ENCODE data around the gene MKNK2. TPM values are rescaled to one million over a fixed set of nuclear protein-coding genes. Genes with fewer than 3 reads are reported as not detected.
A peak's percentile ranks its signal among the peaks of the same experiment; 100 is the strongest.
"Not testable (repeated sequence)": the region's sequence is repeated elsewhere in the genome, so short reads cannot be mapped to it uniquely, and the experiment has no call there.

Gene MKNK2
- total RNA-seq, 2 experiments from 2014 or later = 196 to 201 TPM

GRCh38 chr19:2087621-2088100 is 36.6 kb upstream of the MKNK2 start:
- DNase-seq = peak; percentile 58
- H3K27ac Mint-ChIP-seq = peak overlapping the region; percentile 90
- ATAC-seq = peak; percentile 12
- CTCF ChIA-PET = interaction anchor here (0.6 to 2.2 kb wide), 13 partner anchors 8 to 374 kb away, joined by 3 to 8 read pairs (median 4); partner anchors contain the start of genes AP3D1 and MOB3A
- H3K4me3 Mint-ChIP-seq = peak overlapping the region; percentile 44
- H3K4me1 Mint-ChIP-seq = peaks cover 67% of the 10 kb centered on the region
- H3K9me3 Mint-ChIP-seq (ENCODE audit: low read depth) = no peaks in the 10 kb centered on the region
- no peaks in the 10 kb centered on the region for H3K27me3 Mint-ChIP-seq
- peaks cover 38% of the 10 kb centered on the region for H3K36me3 Mint-ChIP-seq

GRCh38 chr19:2086695-2087620 is 35.9 kb upstream of the MKNK2 start:
- Mint-ChIP-seq H3K36me3 (peaks cover 45% of the 10 kb centered on the region), H3K4me1 (peaks cover 63% of the 10 kb centered on the region), H3K4me3 (peak overlapping the region; percentile 44), H3K27ac (peak overlapping the region; percentile 90)
- not testable (repeated sequence) for DNase-seq; H3K9me3 Mint-ChIP-seq (ENCODE audit: low read depth); H3K27me3 Mint-ChIP-seq; ATAC-seq
- CTCF ChIA-PET = interaction anchor here (0.8 to 2.2 kb wide), 9 partner anchors 9 to 212 kb away, joined by 3 to 8 read pairs (median 4); partner anchors contain the start of genes AP3D1 and MOB3A

- ATAC-seq = peak; percentile 59
- CTCF ChIA-PET = interaction anchor here (0.8 to 4.5 kb wide), 8 partner anchors 9 to 188 kb away, joined by 3 to 50 read pairs (median 4); partner anchors contain the start of genes MKNK2 and MOB3A
- DNase-seq = peak; percentile 98
- peak overlapping the region; percentile 99 for H3K4me3 Mint-ChIP-seq
- H3K27me3 Mint-ChIP-seq = no peaks in the 10 kb centered on the region
- H3K4me1 Mint-ChIP-seq = peaks cover 64% of the 10 kb centered on the region
- H3K9me3 Mint-ChIP-seq (ENCODE audit: low read depth) = no peaks in the 10 kb centered on the region
- H3K27ac Mint-ChIP-seq = peak overlapping the region; percentile 98
- peaks cover 55% of the 10 kb centered on the region for H3K36me3 Mint-ChIP-seq
Observed at GRCh38 chr19:2084993-2085720, 34.1 kb upstream of the MKNK2 start.

- DNase-seq (peak; percentile 90), ATAC-seq (peak; percentile 38)
- Mint-ChIP-seq H3K9me3 (ENCODE audit: low read depth) (no peaks in the 10 kb centered on the region), H3K27ac (peak overlapping the region; percentile 98), H3K27me3 (no peaks in the 10 kb centered on the region), H3K4me1 (peaks cover 58% of the 10 kb centered on the region), H3K4me3 (peak overlapping the region; percentile 99), H3K36me3 (peaks cover 68% of the 10 kb centered on the region)
- CTCF ChIA-PET = interaction anchor here (0.5 to 4.8 kb wide), 12 partner anchors 7 to 209 kb away, joined by 3 to 50 read pairs (median 6); partner anchors contain the start of genes IZUMO4, MKNK2 and MOB3A
Observed at GRCh38 chr19:2083174-2083854, 32.3 kb upstream of the MKNK2 start.

- DNase-seq (peak; percentile 83), ATAC-seq (peak; percentile 40)
- Mint-ChIP-seq H3K27ac (peak overlapping the region; percentile 98), H3K36me3 (peaks cover 76% of the 10 kb centered on the region), H3K4me1 (peaks cover 47% of the 10 kb centered on the region), H3K9me3 (ENCODE audit: low read depth) (no peaks in the 10 kb centered on the region), H3K27me3 (no peaks in the 10 kb centered on the region), H3K4me3 (peak overlapping the region; percentile 99)
- CTCF ChIA-PET = interaction anchor here (1.1 to 4.8 kb wide), 8 partner anchors 9 to 154 kb away, joined by 3 to 50 read pairs (median 4); partner anchors contain the start of gene MOB3A
Observed at GRCh38 chr19:2081873-2082810, 31.1 kb upstream of the MKNK2 start.

- Mint-ChIP-seq H3K4me1 (peaks cover 41% of the 10 kb centered on the region), H3K27me3 (no peaks in the 10 kb centered on the region), H3K9me3 (ENCODE audit: low read depth) (no peaks in the 10 kb centered on the region), H3K27ac (peak overlapping the region; percentile 98), H3K36me3 (peaks cover 85% of the 10 kb centered on the region), H3K4me3 (peak overlapping the region; percentile 52)
- CTCF ChIA-PET = interaction anchor here (4.8 kb wide), 1 partner anchor 11 kb away, joined by 31 read pairs; no protein-coding TSS in a partner anchor
- ATAC-seq (no peak), DNase-seq (no peak)
Observed at GRCh38 chr19:2080336-2080988, 29.4 kb upstream of the MKNK2 start.

- Mint-ChIP-seq H3K4me1 (peaks cover 40% of the 10 kb centered on the region), H3K4me3 (peak overlapping the region; percentile 52), H3K27ac (peak overlapping the region; percentile 56), H3K36me3 (peaks cover 82% of the 10 kb centered on the region), H3K9me3 (ENCODE audit: low read depth) (no peaks in the 10 kb centered on the region), H3K27me3 (no peaks in the 10 kb centered on the region)
- ATAC-seq (no peak), DNase-seq (no peak)
- CTCF ChIA-PET = interaction anchor here (4.8 kb wide), 1 partner anchor 11 kb away, joined by 31 read pairs; no protein-coding TSS in a partner anchor
Observed at GRCh38 chr19:2079865-2080301, 28.8 kb upstream of the MKNK2 start.

GRCh38 chr19:2079076-2079864 is 28.2 kb upstream of the MKNK2 start:
- Mint-ChIP-seq H3K36me3 (peaks cover 77% of the 10 kb centered on the region), H3K9me3 (ENCODE audit: low read depth) (no peaks in the 10 kb centered on the region), H3K27me3 (no peaks in the 10 kb centered on the region), H3K27ac (no peak overlapping the region), H3K4me3 (no peak overlapping the region), H3K4me1 (peaks cover 40% of the 10 kb centered on the region)
- CTCF ChIA-PET = interaction anchor here (4.8 kb wide), 1 partner anchor 10 kb away, joined by 31 read pairs; no protein-coding TSS in a partner anchor
- no peak for ATAC-seq
- DNase-seq = no peak

GRCh38 chr19:2077833-2078619 is 27.0 kb upstream of the MKNK2 start:
- H3K36me3 Mint-ChIP-seq = peaks cover 73% of the 10 kb centered on the region
- no peaks in the 10 kb centered on the region for H3K9me3 Mint-ChIP-seq (ENCODE audit: low read depth)
- H3K4me1 Mint-ChIP-seq = peaks cover 37% of the 10 kb centered on the region
- DNase-seq (no peak), ATAC-seq (no peak)
- CTCF ChIA-PET = interaction anchor here (1.3 kb wide), 1 partner anchor 8 kb away, joined by 5 read pairs; no protein-coding TSS in a partner anchor
- no peaks in the 10 kb centered on the region for H3K27me3 Mint-ChIP-seq
- H3K27ac Mint-ChIP-seq = no peak overlapping the region
- no peak overlapping the region for H3K4me3 Mint-ChIP-seq

- no peak overlapping the region for H3K27ac Mint-ChIP-seq
- ATAC-seq = no peak
- peaks cover 72% of the 10 kb centered on the region for H3K36me3 Mint-ChIP-seq
- CTCF ChIA-PET = interaction anchor here (1.3 kb wide), 1 partner anchor 8 kb away, joined by 5 read pairs; no protein-coding TSS in a partner anchor
- H3K4me3 Mint-ChIP-seq = no peak overlapping the region
- DNase-seq = no peak
- H3K4me1 Mint-ChIP-seq = peaks cover 34% of the 10 kb centered on the region
- no peaks in the 10 kb centered on the region for H3K9me3 Mint-ChIP-seq (ENCODE audit: low read depth)
- no peaks in the 10 kb centered on the region for H3K27me3 Mint-ChIP-seq
Observed at GRCh38 chr19:2077398-2077797, 26.4 kb upstream of the MKNK2 start.

Data from activated CD8-positive, alpha-beta memory T cell treated with anti-CD3 and anti-CD28 coated beads, Interleukin-2, amount 10 ng/mL, durations not matched to agents 7 days and 5 days (primary cell).